ENCODE measurements around the gene POFUT1.

POFUT1 gene

DNA sequence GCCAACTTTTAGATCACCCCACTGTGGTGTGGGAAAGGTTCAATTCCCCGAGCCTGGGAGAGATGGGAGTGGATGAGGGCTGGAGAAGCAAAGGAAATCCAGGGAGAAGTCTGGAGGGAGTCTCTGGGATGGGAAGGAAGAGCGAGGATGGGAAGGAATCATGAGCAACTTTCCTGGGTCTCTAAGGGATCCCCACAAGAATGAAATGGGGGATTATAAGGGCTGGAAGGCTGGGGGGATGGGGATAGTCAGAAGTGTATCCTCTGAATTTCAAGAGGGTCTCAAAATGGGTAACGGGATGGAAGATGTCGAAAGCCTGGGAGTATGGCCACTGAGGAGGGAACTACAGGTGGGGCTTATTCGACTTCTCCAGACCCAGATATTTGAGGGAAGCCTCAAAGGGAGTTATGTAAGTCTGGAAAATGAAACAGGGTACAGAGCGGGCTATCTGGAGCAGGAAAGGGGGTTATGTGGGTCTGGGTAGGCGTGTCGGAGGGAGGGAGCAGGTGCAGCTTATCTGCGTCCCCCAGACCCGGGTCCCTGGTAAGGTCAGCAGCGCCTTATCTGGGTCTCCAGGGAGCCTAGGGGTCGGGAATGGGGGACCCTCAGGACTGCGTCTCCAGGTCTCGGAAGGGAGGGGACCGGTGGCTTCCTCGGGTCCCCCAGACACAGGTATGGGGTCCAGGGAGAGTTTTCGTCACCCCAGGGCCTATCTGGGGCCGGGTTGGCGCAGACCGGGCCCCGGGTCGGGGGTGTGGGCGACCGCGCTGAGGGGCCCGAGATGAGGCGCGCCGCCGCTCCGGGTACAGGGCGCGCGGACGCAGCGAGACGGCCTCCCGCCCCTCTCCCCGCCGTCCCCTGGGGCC lies 687 bp upstream of the POFUT1 start:
- DNase-seq (ENCODE audit: low read depth in 2 of 2) = no peak

DNA sequence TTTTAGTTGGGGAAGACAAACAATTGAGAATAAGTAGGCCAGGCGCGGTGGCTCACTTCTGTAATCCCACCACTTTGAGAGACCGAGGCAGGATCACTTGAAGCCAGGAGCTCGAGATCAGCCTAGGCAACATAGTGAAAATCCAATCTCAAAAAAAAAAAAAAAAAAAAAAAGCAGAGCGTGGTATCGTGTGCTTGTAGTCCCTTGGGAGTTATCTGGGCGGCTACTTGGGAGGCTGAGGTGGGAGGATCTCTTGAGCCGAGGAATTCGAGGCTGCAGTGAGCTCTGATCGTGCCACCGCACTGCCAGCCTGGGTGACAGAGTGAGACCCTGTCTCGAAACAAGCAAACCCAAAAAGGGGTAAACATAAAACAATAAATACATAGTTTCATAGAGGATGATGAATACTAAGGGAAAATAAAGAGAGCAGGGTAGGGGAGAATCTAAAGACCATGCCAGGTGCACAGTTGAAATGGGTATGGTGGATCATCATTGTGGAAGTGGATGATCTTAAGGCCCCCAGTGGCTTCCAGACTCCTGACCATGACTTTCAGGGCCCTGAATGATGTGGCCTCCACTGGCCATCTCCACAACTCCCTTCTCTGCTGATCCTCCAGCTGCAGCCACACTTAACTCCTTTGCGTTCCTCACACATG lies 947 bp downstream of the POFUT1 start:
- DNase-seq (ENCODE audit: low read depth in 2 of 2) = no peak

DNA sequence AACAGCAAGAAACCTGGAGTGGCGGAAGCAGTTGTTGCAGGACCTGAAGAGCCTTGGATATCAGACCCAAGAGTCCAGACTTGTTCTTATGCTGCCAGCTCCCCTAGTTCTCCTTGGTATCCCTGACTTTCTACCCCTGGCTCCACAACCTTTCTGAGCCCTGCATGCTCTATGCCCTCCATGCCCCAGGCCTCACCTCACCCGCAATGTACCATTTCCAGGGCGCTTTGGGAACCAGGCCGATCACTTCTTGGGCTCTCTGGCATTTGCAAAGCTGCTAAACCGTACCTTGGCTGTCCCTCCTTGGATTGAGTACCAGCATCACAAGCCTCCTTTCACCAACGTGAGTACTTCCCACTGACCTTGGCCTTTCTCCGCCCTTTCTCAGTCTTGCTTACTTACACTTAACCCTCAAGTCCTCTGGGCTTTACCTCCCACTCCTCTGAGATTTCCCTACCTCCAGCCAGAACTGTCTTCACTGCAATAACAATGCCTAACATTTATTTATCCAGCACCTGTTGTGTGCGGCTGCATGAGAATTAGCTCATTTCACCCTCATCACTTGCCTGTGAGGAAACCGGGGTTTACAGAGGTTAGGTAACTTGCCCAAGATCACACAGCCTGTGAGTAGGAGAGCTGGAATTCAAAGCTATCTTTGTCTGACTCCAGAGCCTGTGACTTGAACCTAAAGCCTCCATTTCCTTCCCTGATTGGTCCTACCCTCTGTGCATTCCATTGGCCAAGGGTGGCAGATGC lies 2.3 kb downstream of the POFUT1 start:
- no peak for DNase-seq (ENCODE audit: low read depth in 2 of 2)

DNA sequence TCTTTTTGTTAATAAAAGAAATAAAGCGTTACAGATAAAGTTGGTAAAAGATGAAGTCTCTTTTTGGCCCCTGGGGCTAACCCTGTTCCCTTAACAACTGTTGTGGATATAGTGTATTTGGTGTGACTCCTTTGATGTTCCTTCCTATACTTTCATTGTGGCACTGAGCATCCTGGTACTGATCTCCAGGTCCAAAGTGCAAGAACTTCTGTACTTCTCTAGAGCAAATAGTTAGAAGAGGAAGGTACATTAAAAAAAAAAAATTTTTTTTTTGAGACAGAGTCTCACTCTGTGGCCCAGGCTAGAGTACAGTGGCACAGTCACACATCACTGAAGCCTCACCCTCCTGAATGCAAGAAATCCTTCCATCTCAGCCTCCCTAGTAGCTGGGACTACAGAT lies 6.2 kb downstream of the POFUT1 start:
- no peak for DNase-seq (ENCODE audit: low read depth in 2 of 2)

DNA sequence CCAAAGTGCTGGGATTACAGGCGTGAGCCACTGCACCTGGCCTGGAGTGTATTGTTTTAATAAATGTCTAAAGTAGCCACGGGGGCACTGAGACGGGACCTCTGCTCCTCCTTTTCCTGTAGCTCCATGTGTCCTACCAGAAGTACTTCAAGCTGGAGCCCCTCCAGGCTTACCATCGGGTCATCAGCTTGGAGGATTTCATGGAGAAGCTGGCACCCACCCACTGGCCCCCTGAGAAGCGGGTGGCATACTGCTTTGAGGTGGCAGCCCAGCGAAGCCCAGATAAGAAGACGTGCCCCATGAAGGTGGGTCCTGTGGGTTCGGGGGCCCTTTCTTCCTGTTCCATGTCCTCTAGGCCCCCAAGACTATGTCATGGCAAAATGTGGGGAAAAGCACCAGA lies 7.5 kb downstream of the POFUT1 start:
- no peak for DNase-seq (ENCODE audit: low read depth in 2 of 2)

GRCh38 chr20:32215729-32216128 lies 8.0 kb downstream of the POFUT1 start:
- DNase-seq (ENCODE audit: low read depth in 2 of 2) = no peak

DNA sequence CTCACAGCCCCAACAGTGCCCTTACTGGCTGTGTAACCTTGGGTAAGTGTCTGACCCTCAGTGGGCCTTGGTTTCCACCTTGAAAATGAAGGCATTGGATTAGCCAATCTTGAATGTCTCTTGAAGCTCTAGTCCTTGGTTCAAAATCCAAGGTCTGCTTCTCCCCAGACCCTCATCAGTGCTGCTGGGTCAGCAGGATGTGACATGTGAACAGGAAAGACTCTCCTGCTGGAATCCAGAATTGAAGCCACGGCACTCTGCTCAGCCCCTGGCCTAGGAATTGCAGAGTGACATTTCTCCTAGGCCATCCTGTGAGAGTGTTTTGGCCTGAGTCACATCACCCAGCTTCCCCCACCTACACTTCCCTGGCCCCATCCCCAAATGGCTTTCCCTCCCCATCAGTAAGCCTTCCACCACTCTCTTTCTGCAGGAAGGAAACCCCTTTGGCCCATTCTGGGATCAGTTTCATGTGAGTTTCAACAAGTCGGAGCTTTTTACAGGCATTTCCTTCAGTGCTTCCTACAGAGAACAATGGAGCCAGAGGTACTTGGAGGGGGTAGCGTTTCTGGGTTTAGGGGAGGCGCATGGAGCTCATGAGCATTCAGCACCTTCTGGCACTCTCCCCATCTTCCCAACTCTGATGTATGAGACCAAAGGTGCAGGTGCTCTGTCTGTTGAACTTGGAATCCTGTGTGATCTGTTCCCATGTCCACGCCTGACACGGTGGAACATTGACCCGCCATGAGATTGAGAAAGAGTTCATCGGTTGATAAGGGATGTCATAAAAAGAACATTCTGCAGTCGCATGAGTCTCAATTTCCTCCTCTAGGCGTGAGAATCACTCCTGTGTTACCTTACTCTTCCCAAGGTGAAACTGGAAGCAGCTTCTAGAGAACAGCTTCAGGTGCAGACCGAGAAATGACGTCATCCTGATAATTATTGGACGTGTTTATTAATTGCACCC lies 8.8 kb downstream of the POFUT1 start:
- no peak for DNase-seq (ENCODE audit: low read depth in 2 of 2)

DNA sequence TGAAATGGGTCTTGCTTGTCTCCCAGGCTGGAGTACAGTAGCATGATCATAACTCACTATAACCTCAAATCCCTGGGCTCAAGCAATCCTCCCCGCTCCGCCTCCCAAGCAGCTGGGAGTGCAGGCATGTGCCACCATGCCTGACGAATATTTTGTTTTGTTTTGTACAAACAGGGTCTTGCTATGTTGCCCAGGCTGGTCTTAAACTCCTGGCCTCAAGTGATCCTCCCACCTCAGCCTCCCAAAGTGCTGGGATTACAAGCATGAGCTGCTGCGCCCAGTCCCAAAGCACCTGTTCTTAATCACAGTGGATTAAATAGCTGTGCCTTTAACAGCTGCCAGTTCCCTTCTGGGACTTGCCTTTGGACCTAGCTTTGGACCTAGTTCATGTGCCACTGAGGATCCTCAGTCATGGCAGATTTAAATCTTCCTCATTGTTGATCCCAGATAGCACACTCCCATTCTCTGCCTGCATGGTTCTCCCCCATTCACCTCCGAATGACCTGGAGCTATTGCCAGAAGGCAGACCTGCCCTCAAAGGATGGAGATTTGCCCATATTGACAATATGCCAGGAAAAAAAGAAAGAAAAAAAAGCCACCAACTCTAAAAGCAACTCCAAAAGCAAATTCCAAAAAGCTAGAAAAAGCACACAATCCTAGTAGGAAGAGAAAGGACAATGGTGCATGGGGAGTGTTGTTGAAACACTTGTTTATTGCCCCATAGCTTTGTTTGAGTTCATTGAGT lies 10.6 kb downstream of the POFUT1 start:
- no peak for DNase-seq (ENCODE audit: low read depth in 2 of 2)

- no peak for DNase-seq (ENCODE audit: low read depth in 2 of 2)
Observed at GRCh38 chr20:32224463-32224862, 16.8 kb downstream of the POFUT1 start.

- DNase-seq (ENCODE audit: low read depth in 2 of 2) = no peak
Observed at GRCh38 chr20:32226391-32226790, 18.7 kb downstream of the POFUT1 start.

GRCh38 chr20:32227306-32227705 lies 19.6 kb downstream of the POFUT1 start:
- no peak for DNase-seq (ENCODE audit: low read depth in 2 of 2)

DNA sequence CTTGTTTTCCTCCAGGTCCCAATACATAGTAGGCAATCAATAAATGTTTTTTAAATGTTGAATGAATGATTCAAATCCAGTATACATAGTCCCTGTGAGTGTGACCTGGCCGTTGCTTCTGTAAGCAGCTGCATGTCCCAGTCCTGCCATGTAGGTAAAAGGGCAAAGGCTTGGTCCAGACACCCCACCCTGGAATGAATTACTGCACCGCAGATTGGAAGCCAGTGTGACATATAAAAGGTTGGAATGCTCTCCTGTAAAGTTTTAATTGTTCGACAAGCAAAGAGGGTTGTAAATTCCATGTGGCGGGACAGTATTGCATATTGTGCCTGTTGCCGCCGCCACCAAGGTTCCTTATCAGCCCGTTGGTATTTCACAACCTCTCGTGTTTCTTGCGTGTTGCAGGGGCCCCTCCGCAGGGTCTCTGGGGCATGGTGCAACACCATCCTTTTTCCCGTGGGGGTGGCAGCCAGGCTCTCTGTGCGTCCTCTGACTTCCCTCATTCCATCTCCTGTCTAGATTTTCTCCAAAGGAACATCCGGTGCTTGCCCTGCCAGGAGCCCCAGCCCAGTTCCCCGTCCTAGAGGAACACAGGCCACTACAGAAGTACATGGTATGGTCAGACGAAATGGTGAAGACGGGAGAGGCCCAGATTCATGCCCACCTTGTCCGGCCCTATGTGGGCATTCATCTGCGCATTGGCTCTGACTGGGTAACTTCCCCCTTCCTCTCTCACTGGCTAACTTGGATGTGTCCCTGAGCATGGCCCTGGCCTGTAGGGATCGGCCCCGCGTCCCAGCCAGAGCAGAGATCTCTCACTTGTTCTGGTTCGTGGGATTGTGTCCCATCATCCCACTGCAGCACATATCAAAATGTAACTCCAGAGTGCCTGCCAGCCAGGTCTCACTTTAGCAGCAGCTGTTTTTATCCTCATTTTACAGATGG lies 20.3 kb downstream of the POFUT1 start:
- DNase-seq (ENCODE audit: low read depth in 2 of 2) = no peak

GRCh38 chr20:32229251-32229747 lies 21.6 kb downstream of the POFUT1 start:
- DNase-seq (ENCODE audit: low read depth in 2 of 2) = no peak

GRCh38 chr20:32230707-32231106 lies 23.0 kb downstream of the POFUT1 start:
- no peak for DNase-seq (ENCODE audit: low read depth in 2 of 2)

GRCh38 chr20:32231245-32231644 lies 23.6 kb downstream of the POFUT1 start:
- no peak for DNase-seq (ENCODE audit: low read depth in 2 of 2)

DNA sequence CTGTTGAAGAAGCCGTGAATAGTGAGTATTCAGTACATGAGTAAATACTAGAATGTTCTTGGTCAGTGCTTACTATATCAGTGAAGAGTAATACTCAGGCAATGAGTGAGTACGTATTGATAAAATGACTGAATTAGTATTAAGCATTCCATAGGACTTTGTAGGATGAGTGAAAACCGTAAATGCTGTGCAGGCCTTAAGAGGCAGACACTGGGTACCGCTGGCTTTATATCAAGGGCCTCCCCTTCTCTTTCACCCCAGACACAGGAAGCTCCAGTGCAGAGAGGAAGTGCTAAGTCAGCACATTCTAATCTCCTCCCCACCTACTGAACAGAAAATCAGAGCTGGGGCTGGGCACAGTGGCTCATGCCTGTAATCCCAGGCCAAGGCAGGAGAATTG lies 24.2 kb downstream of the POFUT1 start:
- DNase-seq (ENCODE audit: low read depth in 2 of 2) = no peak

GRCh38 chr20:32232326-32232886 lies 24.7 kb downstream of the POFUT1 start:
- DNase-seq (ENCODE audit: low read depth in 2 of 2) = no peak

DNA sequence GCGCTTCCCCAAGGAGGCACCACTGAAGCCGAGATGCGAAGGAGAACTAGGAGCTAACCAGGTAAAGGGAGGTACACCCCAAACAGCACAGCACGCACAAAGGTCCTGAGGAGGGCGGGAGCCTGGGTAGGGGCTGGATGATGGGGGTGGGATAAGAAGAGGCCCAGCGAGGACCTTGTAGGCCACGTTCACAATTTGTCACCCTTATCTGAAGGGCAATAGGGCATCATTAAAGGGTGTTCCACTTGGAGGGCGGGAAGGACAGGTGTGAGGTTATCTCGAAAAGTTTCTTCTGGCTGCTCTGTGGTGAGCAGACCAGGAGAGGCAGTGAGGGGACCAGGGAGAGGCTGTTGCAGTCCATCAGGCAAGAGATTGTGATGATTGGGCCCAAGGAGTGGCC lies 25.6 kb downstream of the POFUT1 start:
- DNase-seq (ENCODE audit: low read depth in 2 of 2) = no peak

All from stimulated activated CD8-positive, alpha-beta memory T cell treated with anti-CD3 and anti-CD28 coated beads, Interleukin-2, amount 100 ng/mL, for 1 hour (primary cell).